HG03103 (cell line): ENCODE measurements around the gene PROSER1.
"Not testable (repeated sequence)": the region's sequence is repeated elsewhere in the genome, so short reads cannot be mapped to it uniquely, and the experiment has no call there.

ENCODE experiments used
- ATAC-seq: cut with Tn5 transposase; IDR thresholded peaks from one replicate; pipeline ENCODE4 v1.9.1; 2021; ENCODE audit warnings: low read depth; ENCODE audit not compliant: unreplicated experiment

Gene PROSER1

DNA sequence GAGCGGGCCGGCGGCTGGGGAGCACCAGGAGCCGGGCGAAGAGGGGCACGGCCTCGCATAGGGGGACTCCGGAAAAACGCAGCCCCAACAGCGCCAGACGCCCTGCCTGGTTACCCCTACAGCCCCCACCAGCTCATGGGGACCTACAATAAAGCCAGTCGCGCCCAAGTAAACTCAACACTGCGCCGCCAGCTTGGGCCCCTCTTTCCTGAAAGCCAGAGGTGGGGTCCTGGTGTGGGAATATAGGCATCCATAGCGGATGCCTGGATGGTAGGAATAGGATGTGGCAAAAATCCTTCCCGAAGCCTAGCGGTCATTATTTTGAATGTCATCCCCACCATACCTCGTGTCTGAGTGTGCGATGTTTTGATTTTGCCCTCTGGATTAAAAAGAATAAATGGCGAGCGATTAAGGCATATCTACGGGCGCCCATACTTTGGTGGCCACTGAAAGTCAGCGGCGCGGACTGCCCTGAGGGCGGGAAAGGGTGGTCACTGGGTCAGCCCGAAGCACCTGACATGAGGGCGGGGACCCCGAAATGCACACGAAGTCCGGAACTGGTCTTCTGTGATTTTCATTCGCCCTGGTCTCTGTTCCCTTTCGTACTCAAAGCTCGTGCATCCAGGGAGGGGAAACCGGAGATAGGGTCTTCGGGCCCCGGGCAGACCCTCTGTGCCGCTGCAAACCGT is at the start of gene PROSER1, which contains the start of gene NHLRC3:
Gene PROSER1 (minus strand): TSS at position 210 of the 689 bp plus-strand sequence. CDS start 847 bp downstream, outside the sequence.
Gene NHLRC3 (plus strand): TSS at position 577 of the 689 bp plus-strand sequence. CDS start 184 bp downstream, outside the sequence.
- ATAC-seq, result peak; percentile 68

DNA sequence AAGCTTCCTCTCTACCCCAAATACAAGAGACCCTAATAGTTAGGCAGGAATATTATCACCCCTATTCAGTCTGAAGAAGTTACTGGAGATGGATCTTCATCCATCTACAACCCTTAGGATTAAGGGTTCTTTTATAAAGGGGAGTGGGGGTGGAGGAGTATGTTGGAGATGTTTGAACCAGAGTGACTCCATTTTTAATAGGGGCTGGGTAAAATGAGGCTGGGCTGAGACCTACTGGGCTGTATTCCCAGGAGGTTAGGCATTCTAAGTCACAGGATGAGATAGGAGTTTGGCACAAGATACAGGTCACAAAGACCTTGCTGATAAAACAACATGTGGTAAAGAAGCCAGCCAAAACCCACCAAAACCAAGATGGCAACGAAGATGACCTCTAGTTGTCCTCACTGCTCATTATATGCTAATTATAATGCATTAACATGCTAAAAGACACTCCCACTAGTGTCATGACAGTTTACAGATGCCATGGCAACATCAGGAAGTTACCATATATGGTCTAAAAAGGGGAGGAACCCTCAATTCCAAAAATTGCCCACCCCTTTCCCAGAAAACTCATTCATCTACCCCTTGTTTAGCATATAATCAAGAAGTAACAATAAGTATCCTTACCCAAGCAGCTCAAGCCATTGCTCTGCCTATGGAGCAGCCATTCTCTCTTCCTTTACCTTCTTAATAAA is 48.5 kb upstream of the PROSER1 start:
- not testable (repeated sequence) for ATAC-seq

GRCh38 chr13:39073983-39074382 is 36.1 kb upstream of the PROSER1 start:
- no peak for ATAC-seq

GRCh38 chr13:39072842-39073241 is 35.0 kb upstream of the PROSER1 start:
- no peak for ATAC-seq

DNA sequence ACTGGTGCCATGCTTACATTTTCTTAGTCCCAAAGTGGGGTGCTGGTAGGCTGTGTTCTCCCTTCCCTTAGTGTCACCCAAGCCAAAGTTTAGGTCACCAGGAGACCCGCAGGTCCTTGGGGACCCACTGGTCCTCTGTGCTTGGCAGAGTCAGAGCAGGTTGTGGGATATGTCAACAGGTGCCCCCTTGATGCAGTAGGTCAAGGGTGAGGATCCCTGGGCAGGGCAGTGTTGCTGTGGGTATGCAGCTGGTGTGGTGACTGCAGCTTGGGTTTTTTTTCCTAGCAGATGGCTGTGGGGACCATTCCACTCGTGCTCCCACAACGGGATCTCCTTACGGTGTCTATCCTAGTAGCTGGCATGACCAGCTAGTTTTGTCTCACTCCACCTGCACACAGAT is 24.1 kb upstream of the PROSER1 start:
- ATAC-seq, result no peak

DNA sequence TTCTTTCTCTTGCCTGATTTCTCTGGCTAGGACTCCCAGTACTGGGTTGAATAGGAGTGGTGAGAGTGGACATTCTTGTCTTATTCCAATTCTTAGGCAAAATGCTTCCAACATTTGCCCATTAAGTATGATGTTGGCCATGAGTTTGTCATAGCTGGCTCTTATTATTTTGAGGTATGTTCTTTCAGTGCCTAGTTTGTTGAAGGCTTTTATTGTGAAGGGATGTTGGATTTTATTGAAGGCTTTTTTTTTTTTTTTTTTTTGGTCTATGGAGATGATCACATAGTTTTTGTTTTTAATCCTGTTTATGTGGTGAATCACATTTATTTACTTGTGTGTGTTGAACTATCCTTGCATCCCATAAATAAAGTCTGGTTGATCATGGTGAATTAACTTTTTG is 20.2 kb upstream of the PROSER1 start:
- no peak for ATAC-seq

DNA sequence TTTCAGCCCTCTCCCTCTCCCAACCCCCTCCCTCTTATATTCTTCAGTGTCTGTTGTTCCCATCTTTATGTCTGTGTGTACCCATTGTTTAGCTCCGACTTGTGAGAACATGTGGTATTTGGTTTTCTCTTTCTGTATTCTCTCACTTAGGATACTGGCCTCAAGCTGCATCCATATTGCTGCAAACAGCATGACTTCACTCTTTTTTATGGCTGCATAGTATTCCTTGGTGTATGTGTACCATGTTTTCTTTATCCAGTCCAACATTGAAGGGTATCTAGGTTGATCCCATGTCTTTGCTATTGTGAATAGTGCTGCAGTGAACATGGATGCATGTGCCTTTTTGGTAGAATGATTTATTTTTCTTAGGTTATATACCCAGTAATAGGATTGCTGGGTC is 18.1 kb upstream of the PROSER1 start:
- no peak for ATAC-seq

DNA sequence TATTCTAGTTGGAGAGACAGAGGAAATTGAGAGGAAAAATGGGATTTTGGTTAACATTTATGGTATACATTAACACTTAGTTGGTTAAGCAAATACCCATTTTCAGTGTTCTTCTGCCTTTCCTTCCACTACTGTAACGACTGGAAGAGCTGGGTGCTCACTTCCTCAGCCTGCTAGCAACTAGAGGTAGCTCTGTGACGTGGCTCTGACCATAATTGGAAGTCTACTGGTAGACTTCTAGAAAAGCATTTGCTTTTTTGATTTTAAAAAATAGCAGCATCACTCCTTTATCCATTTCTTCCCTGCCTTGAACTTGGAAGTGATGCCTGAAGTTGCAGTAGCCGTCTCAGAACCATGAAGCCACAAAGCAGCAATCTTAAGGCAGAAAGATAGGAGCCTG is 16.2 kb upstream of the PROSER1 start:
- ATAC-seq, result no peak

DNA sequence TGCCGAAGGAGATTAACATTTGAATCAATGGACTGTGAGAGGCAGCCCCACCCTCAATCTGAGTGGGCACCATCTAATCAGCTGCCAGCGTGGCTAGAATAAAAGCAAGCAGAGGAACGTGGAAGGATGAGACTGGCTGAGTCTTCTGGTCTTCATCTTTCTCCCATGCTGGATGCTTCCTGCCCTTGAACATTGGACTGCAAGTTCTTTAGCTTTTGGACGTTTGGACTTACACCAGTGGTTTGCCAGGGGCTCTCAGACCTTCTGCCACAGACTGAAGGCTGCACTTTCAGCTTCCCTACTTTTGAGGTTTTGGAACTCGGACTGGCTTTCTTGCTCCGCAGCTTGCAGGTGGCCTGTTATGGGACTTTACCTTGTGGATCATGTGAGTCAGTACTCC is 15.1 kb upstream of the PROSER1 start:
- no peak for ATAC-seq

- ATAC-seq, result no peak
Measured at GRCh38 chr13:39051157-39051556, 13.3 kb upstream of the PROSER1 start.

DNA sequence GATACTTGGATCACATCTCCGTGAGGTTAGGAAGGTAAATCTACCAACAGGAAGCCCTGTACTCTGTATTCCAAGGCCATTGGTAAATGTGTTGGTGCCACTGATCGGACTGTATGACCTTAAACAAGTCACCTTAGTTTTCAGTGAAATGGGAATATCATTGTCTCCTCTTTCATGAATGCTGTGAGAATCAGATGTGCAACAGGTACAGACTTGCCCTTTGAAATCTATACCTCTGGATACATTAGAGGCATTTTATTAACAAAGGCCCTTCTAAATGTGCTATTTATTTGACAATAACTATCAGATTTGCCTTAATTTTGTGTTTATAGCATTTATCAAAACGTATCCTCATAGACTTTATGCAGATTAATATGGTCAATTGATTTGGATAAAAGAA is 11.4 kb upstream of the PROSER1 start:
- ATAC-seq, result no peak

DNA sequence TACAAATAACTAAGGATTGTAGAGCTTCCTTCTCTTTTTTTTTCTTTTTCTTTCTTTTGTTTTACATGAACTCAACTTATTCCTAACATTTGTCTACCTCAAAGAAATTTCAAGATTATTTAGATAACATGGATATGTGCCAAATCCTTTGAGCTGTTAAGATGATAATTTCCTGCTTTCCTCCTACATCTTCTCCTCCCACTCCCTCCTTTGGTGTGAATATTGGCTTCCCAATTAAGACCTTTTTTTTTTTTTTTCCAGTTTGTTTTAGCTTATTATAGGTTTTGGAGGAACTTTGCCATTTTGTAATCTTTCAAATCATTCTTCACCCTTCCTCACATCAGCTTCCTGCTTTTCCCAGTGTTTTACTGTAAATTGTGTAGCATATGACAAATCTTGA is 10.9 kb upstream of the PROSER1 start:
- no peak for ATAC-seq

DNA sequence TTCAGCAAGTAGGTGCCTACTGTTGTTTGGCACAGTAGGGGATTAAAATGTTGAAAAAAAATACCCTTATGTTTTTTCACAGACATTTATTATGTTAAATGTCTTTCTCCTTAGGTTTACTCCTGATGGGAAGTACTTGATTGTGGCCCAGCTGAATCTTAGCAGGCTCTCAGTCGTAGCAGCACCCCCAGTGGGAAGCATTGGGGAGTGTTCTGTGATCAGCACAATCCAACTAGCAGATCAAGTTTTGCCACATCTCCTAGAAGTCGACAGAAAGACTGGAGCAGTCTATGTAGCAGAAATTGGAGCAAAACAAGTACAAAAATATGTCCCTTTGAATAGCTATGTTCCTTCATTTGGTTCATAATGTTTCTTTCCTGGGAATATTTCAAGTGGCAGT is 9.7 kb upstream of the PROSER1 start:
- no peak for ATAC-seq

DNA sequence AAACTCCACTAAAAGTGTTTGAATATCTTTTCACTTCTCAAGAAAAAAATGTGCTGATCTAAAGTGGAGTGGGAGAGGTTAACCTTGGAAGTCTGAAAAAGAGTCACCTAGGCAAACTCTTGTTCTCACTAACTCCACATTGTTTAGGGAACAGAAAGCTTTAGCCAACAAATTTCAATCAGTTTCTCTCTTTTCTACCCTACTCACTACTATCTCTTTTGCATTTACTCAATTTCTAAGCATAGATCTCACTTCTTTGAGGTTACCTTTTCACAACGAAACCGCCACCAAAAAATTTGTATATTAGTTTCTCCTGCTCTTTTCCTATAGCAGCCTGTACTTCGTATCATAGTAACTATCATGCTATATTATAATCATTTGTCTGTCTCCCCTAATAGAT is 6.6 kb upstream of the PROSER1 start:
- ATAC-seq, result peak; percentile 83

DNA sequence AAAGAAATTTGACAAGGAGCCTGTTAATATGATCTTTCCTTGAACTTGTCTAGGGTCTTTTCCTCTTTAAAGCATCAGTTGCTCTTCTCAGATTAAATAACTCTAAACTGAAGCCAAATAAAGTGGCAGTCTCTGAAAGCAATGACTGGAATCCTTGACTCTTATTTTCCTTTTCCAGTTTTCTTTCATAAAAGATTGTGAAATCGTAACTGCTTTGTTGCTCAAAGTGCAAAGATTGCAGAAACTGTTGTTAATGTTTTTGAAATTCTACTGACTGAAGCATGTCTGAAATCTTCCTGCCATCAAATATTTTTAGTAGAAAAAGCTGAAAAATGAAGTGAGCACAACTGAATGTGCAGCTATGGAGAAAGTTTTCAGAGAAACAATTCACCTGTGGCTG is 2.3 kb upstream of the PROSER1 start:
- no peak for ATAC-seq

DNA sequence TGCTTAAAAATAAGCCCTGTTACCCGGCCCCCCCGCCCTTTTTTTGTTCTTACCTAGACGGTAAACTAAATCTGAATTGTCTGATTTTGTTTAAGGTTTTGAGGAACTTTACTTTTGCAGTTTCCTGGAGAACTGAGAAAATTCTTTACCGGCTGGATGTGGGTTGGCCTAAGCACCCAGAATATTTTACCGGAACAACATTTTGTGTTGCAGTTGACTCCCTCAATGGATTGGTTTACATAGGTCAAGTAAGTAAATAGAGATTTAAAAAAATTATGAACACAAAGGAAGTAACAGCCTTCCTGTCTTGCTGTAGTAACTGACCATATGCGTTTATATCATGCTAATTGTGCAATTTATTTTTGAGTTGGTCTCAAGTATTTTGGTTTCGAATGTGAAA is 1.2 kb upstream of the PROSER1 start:
- no peak for ATAC-seq

DNA sequence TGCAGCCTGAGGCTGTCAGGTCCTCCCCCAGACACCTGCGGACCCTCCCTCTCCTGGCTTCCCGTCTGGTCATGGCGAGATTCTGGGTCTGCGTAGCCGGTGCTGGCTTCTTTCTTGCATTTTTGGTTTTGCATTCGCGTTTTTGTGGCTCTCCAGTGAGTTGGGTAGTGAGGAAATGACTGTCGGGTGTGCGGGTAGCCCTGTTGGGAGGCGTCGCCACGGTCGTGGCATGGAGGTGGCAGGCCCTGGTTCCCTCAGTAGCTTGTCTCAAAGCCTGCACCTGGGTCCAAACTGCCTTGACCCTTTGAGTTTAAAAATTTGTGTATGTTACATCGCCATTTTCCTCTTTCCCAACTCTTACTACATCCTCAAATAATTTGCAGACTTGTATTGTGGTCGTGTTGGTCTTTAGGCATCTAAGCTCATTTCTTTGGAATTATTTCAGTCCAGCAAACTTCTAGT is 711 bp upstream of the PROSER1 start:
- ATAC-seq, result peak; percentile 29

DNA sequence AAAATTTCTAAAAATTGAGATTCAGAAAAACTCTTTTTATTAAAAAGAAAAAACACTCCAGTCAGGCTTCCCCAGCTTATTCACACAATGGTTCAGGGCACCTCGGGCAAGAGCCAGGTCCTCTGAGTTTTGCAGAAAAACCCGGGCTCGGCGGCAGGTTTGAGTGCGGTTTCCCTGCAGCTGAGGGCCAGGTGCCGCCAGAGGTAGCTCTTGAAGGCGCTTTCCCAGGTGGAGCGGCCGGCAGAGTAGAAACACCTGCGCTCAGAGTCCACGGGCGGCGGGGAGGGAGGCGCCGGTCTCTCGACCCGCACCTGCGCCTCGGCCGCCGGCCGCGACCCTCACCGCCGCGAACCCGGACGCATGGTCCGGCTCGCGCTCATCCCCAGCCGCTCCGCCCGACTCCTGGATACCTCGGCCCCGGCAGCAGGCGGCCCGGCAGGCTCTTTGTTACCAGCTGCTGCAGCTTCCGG is 444 bp downstream of the PROSER1 start:
- peak; percentile 17 for ATAC-seq

DNA sequence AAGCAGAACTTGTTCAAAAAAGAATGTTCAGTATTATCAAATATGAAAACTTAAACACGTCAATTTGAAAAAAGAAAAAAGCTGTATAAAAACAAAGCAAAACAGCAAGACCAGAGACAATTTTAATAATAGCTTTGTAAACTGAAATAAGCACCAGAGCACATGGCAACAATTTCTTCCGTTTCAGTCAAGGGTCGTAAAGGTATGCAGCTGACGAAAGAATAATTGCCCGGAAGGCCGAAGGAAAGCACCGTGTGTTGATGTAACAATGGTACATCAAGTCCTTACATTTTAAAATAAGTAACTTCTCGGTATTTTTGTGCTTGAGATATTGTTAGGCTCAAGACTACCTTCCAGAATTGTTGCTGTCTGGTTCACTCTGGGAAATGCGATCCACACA is 1.7 kb downstream of the PROSER1 start:
- no peak for ATAC-seq

GRCh38 chr13:39035799-39036198 is 2.1 kb downstream of the PROSER1 start:
- ATAC-seq, result no peak

- no peak for ATAC-seq
Measured at GRCh38 chr13:39035204-39035603, 2.7 kb downstream of the PROSER1 start.

- no peak for ATAC-seq
Measured at GRCh38 chr13:39034085-39034484, 3.8 kb downstream of the PROSER1 start.
